GM23248 (cell line): ENCODE results near the gene CGREF1.

Source experiments
- EZH2 ChIP-seq: fragments of 200-600 bp; sonication (generic); IDR thresholded peaks from 2 replicates; pipeline ENCODE4 v1.6.1; 2018; ENCODE audit warnings: antibody characterized with exemption, mild to moderate bottlenecking; ENCODE audit not compliant: insufficient read depth, poor library complexity, severe bottlenecking
- EZH2phosphoT487 ChIP-seq: fragments of 200-600 bp; sonication (generic); IDR thresholded peaks from 2 replicates; pipeline ENCODE4 v1.6.1; 2018; ENCODE audit warnings: antibody characterized with exemption, moderate library complexity, mild to moderate bottlenecking, low read depth; ENCODE audit not compliant: insufficient read depth

- no peak for TF ChIP-seq EZH2
- TF ChIP-seq EZH2phosphoT487: no peak
Observed at GRCh38 chr2:27145682-27146081, 26.8 kb upstream of the CGREF1 start.
